Smooth muscle cell of bladder (primary cell): Measurements from ENCODE around the gene FXYD6. TPM values are rescaled to one million over a fixed set of nuclear protein-coding genes. Genes with fewer than 3 reads are reported as not detected.

Source experiments
- total RNA-seq: library from RNA; depleted of rRNA; stranded (reverse); fragments of >200 nt; gene quantifications from 2 replicates; pipeline ENCODE4 v1.2.3, GENCODE V29; 2014

FXYD6 gene
- 0.37 TPM in 1 of 2 replicates, not detected in the other for total RNA-seq

GRCh38 chr11:117876341-117877119, at the start of gene FXYD6:
FXYD6 (minus strand) TSS chr11:117876658; CDS start chr11:117842776, 33,882 bp downstream.

GRCh38 chr11:117824571-117825537, 51.6 kb downstream of the FXYD6 start, which contains the start of gene FXYD2:
FXYD2 (minus strand) TSS chr11:117824744; CDS start chr11:117824678, 66 bp downstream.

GRCh38 chr11:117796872-117797529, 79.5 kb downstream of the FXYD6 start, which contains the start of gene DSCAML1:
DSCAML1 (minus strand) TSS chr11:117797216; CDS start chr11:117797079, 137 bp downstream.

Other genes with a start within 250 kb of the FXYD6 start
- not detected in 2 replicates for gene DSCAML1, start 79.4 kb downstream of the FXYD6 start, total RNA-seq
- not detected in 2 replicates for gene FXYD2, start 51.9 kb downstream of the FXYD6 start, total RNA-seq
- gene TMPRSS13, start 52.7 kb upstream of the FXYD6 start, total RNA-seq: not detected in 2 replicates
- gene IL10RA, start 109.7 kb upstream of the FXYD6 start, total RNA-seq: not detected in 2 replicates
- not detected in 2 replicates for gene TMPRSS4, start 200.4 kb upstream of the FXYD6 start, total RNA-seq
- gene SMIM35, start 210.3 kb upstream of the FXYD6 start, total RNA-seq: not detected in 2 replicates